Measurements from ENCODE around the gene QRFP. TPM values are rescaled to one million over a fixed set of nuclear protein-coding genes. Genes with fewer than 3 reads are reported as not detected.

The QRFP gene
- total RNA-seq, 1 donor from 2014 or later: not detected

DNA sequence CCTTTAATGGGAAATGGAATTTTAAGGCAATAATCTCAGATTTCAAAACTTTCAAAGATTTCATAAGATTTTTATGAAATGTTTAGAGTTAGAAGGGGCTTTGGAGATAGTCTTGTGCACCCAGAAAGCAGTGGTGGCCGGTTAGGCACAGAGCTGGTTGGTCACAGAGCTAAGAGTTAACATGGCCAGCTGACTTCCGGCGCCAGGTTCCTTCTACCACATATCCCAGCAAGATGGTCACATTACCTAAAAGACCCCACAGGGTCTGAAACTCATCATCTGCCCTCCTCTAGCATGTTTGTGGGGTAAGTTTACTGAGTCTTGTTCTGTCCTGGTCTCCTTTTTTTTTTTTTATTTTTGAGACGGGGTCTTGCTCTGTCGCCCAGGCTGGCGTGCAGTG lies 19.3 kb downstream of the QRFP start:
- H3K36me3 ChIP-seq: peaks cover 98% of the 10 kb centered on the region
- H3K27me3 ChIP-seq: no peaks in the 10 kb centered on the region
- intact Hi-C loops (cut with DNase I): no loop called here
- no peak overlapping the region for H3K27ac ChIP-seq
- no peak overlapping the region for H3K4me3 ChIP-seq
- ATAC-seq (no peak), DNase-seq (no peak)
- H3K9me3 ChIP-seq: no peaks in the 10 kb centered on the region
- TF ChIP-seq, protein P1, sequence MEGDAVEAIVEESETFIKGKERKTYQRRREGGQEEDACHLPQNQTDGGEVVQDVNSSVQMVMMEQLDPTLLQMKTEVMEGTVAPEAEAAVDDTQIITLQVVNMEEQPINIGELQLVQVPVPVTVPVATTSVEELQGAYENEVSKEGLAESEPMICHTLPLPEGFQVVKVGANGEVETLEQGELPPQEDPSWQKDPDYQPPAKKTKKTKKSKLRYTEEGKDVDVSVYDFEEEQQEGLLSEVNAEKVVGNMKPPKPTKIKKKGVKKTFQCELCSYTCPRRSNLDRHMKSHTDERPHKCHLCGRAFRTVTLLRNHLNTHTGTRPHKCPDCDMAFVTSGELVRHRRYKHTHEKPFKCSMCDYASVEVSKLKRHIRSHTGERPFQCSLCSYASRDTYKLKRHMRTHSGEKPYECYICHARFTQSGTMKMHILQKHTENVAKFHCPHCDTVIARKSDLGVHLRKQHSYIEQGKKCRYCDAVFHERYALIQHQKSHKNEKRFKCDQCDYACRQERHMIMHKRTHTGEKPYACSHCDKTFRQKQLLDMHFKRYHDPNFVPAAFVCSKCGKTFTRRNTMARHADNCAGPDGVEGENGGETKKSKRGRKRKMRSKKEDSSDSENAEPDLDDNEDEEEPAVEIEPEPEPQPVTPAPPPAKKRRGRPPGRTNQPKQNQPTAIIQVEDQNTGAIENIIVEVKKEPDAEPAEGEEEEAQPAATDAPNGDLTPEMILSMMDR (IDR thresholded peaks at IDR 0.05): no peak
- H3K4me1 ChIP-seq: no peaks in the 10 kb centered on the region

DNA sequence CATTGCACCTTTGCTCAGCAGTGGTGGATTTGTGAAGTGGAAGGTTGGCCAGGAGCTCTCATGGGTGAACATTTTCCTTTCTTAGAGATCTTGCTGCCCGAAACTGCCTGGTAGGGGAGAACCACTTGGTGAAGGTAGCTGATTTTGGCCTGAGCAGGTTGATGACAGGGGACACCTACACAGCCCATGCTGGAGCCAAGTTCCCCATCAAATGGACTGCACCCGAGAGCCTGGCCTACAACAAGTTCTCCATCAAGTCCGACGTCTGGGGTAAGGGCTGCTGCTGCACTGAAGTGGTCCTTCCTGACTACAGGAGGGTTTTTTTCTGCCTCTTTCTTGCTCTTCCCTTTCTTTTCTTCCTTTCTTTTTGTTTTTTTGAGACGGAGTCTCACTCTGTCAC lies 21.8 kb downstream of the QRFP start:
- Histone ChIP-seq H3K27me3 (no peaks in the 10 kb centered on the region), H3K36me3 (peaks cover 87% of the 10 kb centered on the region), H3K4me1 (no peaks in the 10 kb centered on the region), H3K9me3 (no peaks in the 10 kb centered on the region), H3K27ac (no peak overlapping the region), H3K4me3 (no peak overlapping the region)
- intact Hi-C loops (cut with DNase I): no loop called here
- ATAC-seq (no peak), DNase-seq (peak; percentile 26)
- TF ChIP-seq, protein P1 (IDR thresholded peaks at IDR 0.05): no peak

DNA sequence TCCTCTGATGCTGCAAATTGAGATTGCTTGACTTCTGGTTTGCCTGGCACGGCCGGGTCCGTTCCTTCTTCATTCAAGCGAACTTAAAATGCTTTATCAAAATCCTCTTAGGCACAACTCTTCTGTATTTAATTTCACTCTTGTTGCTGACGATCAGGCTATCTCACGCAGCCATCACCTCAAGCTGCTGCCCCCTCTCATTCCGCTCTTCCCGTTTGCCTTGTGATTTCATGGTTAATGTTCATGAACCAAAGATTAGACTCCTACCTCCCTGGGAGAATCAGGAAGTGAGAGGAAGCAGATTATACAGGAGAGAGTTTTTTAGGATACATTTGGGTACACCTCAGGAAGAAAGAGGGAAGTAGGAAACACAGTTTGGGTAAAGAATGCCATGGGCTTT lies 22.6 kb downstream of the QRFP start:
- TF ChIP-seq, protein P1 (IDR thresholded peaks at IDR 0.05): no peak
- no peak overlapping the region for H3K4me3 ChIP-seq
- H3K36me3 ChIP-seq: peaks cover 85% of the 10 kb centered on the region
- intact Hi-C loops (cut with DNase I): no loop called here
- H3K27ac ChIP-seq: no peak overlapping the region
- no peaks in the 10 kb centered on the region for H3K27me3 ChIP-seq
- DNase-seq (peak; percentile 6), ATAC-seq (no peak)
- no peaks in the 10 kb centered on the region for H3K9me3 ChIP-seq
- no peaks in the 10 kb centered on the region for H3K4me1 ChIP-seq

DNA sequence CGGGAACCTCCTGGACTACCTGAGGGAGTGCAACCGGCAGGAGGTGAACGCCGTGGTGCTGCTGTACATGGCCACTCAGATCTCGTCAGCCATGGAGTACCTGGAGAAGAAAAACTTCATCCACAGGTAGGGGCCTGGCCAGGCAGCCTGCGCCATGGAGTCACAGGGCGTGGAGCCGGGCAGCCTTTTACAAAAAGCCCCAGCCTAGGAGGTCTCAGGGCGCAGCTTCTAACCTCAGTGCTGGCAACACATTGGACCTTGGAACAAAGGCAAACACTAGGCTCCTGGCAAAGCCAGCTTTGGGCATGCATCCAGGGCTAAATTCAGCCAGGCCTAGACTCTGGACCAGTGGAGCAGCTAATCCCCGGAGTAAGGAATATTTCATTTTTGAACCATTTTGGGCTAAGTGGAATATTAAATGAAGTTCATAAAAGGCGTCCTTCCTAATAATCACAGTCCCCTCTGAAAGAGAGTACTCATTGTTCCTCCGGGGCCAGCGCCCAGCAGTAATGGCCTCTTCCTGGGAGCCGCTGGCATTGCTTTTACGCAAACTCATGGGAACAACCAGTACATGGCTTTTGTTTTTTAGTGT lies 23.6 kb downstream of the QRFP start:
- Histone ChIP-seq H3K9me3 (no peaks in the 10 kb centered on the region), H3K36me3 (peaks cover 75% of the 10 kb centered on the region), H3K4me3 (no peak overlapping the region), H3K27me3 (no peaks in the 10 kb centered on the region), H3K4me1 (no peaks in the 10 kb centered on the region), H3K27ac (no peak overlapping the region)
- DNase-seq: peak; percentile 59
- no peak for ATAC-seq
- intact Hi-C loops (cut with DNase I): no loop called here
- TF ChIP-seq, protein P1 (IDR thresholded peaks at IDR 0.05): no peak

DNA sequence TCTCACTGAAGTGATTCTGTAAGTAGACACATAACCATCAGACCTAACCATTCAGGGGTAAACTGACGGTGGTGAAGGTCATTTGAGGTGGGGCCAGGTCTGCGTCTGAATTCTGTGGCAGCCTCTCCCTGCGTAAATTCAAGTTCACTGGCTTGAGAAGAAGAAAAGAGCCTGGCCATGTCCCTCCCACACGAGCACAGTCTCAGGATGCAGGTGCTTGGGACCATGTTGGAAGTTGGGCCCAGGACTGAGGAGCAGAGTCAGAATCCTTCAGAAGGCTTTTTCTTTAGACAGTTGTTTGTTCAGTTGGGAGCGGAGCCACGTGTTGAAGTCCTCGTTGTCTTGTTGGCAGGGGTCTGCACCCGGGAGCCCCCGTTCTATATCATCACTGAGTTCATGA lies 24.1 kb downstream of the QRFP start:
- ATAC-seq (no peak), DNase-seq (peak; percentile 34)
- TF ChIP-seq, protein P1 (IDR thresholded peaks at IDR 0.05): no peak
- no peaks in the 10 kb centered on the region for H3K9me3 ChIP-seq
- no peaks in the 10 kb centered on the region for H3K27me3 ChIP-seq
- H3K4me1 ChIP-seq: no peaks in the 10 kb centered on the region
- H3K36me3 ChIP-seq: peaks cover 70% of the 10 kb centered on the region
- H3K27ac ChIP-seq: no peak overlapping the region
- no peak overlapping the region for H3K4me3 ChIP-seq
- intact Hi-C loops (cut with DNase I): no loop called here

DNA sequence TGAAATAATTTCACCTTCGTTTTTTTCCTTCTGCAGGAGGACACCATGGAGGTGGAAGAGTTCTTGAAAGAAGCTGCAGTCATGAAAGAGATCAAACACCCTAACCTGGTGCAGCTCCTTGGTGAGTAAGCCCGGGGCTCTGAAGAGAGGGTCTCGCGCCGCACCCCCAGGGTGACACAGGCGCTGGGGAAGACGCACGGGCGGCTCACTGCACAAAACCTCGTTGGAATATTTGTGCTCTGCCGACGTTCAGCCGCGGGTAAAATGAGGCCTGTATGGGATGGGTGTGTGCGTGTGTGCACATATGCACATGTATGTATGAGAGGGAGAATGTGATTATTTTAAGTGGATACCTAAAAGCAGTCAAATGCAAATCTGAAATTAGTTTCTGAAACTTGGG lies 24.5 kb downstream of the QRFP start:
- Histone ChIP-seq H3K4me1 (no peaks in the 10 kb centered on the region), H3K27ac (no peak overlapping the region)
- TF ChIP-seq, protein P1 (IDR thresholded peaks at IDR 0.05): no peak

More for the DNA sequence above, 24.5 kb downstream of the QRFP start:
- DNase-seq: peak; percentile 46
- Histone ChIP-seq H3K27me3 (no peaks in the 10 kb centered on the region), H3K36me3 (peaks cover 66% of the 10 kb centered on the region), H3K4me3 (no peak overlapping the region), H3K9me3 (no peaks in the 10 kb centered on the region)
- ATAC-seq: no peak
- intact Hi-C loops (cut with DNase I): no loop called here
